ENCODE data around the gene CYCS.

The CYCS gene

DNA sequence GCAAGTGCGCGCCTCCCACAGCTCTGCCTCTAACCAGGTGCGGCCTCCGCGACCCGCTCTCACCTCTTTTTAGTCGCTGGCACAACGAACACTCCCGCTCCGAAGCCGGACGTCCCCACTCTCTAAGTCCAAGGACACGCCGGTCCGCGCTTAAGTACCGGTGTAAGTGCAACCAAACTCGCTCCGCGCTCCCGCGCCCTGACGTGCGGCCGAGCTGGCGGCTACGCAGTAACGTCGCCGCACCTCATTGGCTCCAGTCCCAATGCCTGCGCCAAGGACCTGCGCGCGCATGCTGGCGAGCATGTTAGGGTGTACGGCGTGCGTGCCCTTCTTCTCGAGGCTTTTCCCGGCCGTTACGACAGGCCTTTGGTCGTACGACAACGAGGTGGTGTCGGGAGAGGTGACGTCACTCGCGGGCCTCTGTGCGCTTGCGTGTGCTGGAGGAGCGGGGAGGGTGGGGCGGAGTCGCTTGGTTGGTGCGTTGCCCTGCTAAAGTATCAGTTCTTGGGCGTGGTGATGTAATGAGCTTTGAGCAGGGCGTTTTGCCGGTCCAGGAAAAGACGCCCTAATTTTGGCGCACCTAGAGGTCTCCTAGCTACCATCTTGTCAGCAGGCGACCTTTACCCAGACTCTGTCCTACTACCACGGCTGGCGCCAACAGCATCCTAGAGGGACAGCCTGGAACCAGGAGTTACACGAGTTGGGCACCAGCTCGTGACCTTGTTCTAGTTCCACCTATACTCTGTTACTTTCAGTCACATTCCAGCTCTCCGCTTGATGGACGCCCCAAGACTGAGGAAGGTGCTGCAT lies at the start of gene CYCS:
CYCS (minus strand) TSS at position 124 of the 810 bp plus-strand sequence. CDS start 1,141 bp downstream, outside the sequence.
- DNase-seq = peak; percentile 100

DNA sequence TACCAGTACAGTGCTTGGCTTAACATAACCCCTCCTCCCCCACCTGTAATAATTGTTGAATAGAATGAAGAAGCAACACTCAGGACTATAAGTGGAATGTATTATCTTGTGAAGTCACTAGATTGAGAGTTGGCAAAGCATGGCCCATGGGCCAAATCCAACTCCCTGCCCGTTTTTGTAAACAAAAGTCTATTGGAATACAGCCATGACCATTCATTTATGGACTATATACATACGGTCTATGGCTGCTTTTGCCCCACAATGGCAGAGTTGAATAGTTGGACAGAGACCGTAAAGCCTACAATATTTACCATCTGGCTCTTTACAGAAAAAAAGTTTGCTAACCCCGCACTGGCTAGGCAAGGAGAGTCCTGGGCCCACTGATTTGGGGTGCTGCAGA lies 48.1 kb upstream of the CYCS start:
- DNase-seq = no peak

DNA sequence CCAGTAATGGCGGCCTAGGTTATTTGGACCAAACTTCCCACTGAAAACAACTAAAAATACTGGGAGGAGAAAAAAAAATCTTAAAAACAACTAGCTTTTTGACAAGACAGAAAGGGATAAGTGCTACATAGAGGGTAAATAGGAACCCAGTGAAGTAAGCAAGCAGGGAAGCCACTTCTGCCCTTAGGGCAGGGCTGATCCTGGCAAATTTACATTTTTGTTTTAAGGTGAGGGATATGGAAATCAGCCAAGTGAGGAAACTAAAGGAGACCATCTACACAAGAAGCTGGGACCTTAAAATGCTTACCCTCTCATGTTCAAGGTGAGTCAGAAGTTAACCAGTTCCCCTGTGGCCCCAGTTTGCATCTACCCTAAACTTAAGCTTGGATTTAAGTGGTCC lies 46.5 kb upstream of the CYCS start:
- no peak for DNase-seq

DNA sequence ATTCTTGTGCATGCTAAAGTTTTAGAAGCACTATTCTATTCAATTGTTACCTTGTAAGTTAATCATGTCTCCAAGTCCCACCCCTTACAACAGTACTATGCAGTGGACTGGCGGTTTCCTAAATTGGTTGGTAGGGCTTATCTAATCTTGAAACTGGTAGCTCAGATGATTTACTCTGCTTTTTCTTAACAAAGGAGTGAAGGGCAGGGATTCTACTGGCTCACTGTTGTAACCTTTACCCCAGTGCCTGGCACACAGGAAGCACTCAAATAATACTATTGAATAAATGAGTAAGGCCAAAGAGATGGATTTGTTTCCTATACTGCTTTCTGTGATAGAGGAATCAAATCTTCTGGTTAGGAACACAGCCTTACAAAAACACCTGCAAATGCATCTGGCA lies 46.0 kb upstream of the CYCS start:
- DNase-seq = no peak

DNA sequence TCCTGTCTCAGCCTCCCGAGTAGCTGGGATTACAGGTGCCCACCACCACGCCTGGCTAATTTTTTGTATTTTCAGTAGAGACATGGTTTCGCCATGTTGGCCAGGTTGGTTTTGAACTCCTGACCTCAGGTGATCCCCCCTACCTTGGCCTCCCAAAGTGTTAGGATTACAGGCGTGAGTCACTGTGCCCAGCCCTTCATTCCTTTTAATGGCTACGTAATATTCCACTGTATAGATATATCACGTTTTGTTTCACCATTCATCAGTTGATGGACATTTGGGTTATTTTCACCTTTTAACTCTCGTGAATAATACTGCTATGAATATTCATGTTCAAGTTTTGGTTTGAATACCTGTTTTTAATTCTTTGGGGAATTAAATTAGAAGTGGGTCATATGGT lies 44.6 kb upstream of the CYCS start:
- DNase-seq = no peak

DNA sequence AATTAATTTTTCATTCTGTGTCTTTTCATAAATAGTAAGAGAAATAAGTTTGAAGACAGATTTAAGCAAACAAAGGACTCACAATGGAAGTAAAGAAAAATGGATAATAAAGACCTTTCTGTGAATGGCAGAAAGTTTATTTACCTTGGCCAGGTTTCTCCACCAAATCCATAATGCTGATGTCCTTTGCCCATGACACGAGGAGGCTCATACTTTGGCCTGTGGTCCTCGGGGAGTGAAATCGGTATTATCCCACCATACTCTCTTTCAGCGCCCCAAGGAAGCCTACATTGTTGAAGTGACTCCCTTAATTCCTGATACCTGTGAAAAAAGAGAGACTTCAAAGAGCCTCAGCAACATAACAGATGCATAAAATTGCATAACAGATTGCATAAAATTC lies 43.1 kb upstream of the CYCS start:
- no peak for DNase-seq

DNA sequence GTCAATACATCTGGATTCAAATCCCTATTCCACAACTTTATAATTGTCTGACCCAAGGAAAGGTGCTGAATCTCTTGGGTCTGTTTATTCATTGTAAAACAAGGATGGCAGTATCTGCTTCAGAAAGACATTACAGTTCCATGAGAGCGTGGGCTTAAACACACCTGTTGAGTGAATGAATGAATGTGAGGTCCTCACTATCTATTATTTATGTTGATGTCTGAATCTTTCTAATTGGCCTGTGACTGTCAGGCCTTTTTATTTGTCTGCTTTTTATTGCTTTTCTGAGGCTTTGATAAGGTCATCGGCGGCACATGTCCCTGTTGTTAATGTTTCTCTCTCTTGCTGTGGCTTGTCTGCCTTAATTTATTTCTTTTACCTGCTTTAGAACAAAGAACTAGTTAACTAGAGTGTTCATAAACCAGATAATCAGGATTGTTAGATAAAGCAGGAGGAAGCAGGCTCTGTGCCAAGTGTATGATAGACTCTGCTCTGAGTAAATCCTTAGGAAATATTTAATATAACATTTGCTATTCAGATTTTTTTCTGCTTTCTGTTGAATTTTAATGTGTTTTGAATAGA lies 42.3 kb upstream of the CYCS start:
- DNase-seq = no peak

DNA sequence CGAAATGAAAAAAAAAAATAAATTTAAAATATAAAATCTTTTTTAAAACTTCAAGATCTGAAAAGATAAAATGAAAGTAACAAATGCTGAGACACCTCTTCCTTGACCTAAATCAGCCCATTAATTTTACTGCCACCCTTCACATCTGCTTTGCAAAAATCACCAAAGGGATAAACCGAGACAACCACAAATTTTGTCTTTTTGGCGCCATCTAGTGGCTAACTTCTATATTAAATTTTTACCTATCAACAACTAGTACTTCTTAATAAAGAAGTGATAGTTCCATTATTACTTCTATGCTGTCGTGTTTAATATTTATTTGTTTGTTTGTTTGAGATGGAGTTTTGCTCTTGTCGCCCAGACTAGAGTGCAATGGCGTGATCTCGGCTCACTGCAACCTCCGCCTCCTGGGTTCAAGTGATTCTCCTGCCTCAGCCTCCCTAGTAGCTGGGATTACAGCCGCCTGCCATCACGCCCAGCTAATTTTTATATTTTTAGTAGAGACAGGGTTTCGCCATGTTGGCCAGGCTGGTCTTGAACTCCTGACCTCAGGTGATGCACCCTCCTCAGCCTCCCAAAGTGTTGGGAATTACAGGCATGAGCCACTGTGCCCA lies 35.0 kb upstream of the CYCS start:
- peak; percentile 75 for DNase-seq

DNA sequence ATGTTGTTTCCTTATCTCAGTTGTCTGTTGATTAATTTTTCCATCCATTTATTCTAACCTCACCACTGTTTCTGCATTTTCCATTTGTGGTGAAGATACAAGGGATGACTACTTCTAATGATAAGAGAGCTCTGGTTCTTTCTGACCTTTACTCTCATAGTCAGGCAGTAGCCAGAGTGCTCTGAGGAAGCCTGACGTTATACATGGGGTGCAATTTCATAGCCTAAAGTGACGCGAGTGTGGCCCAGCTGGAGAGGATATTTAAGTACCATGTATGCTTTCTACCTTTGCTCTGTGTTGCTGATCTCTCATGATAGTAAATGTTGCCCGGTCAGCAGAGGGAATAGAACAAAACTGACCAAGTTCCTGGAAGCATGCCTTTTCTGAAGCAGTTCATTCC lies 33.9 kb upstream of the CYCS start:
- no peak for DNase-seq

DNA sequence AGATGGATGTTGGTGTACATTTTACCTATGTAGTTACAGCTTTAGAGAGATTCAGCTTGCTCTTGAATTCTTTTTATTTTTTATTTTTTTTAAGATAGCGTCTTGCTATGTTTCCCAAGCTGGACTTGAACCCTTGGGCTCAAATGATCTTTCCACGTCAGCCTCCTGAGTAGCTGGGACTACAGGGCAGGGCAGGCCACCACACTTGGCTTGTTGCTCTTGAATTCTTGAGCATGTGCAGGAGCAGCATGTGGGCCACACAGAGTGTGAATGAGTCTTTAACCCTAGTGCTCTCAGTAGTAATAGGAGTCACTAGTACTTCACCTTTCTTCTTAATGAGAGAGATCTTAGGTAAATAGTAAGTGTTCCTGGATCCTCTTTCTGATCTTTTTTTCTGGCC lies 26.7 kb upstream of the CYCS start:
- DNase-seq = no peak

DNA sequence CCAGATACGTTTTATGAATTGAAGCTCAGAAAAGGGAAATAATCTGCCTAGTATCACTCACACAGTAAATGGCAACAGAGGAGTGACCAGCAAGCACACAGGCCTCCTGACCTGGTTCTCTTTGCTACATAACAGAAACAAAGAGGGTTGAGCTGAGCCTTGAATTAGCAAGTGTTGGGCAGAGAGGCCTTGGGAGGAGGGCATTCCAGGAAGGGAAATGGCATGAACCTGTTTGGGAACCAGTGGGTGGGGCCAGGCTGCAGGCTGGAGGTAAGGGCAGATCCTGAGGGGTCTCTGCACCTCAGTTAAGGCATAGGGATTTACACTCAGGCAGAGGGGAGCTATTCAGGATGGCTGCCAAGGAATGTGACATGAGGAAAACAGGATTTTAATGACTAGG lies 24.8 kb upstream of the CYCS start:
- DNase-seq = no peak

DNA sequence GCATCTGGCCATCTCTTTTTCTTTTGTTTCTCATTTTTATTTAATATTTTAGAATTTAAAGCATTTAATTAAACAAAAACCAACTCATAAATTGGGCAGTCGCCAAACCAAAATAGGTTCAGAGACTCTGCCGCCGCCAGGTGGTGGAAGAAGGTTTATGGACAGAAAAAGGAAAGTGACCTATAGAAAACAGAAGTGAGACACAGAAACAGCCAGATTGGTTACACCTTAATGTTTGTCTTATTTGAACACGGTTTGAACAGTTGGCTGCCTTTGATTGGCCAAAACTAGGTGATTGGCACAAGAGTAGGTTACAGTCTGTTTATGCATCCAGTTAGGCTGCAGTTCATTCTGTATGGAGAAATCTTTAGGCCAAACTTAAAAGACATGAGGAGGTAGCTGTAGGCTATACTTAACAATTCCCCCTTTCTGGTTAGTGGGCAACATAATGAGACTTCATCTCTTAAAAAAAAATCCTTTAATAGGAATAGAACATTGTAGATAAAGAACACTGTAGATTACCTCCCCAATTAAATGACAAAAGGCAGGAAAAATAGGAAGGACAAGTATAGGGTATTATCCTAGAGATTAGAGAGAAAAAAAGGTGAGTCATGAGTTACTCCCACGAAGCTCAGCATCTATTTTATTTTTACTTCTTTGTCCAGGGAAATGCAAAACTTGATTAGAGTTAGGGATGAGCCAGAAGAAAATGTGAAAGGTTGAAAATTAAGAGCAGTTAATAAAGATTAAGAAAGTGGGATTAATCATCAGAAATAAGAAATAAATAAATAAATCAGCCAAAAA lies 23.9 kb upstream of the CYCS start:
- DNase-seq = no peak

DNA sequence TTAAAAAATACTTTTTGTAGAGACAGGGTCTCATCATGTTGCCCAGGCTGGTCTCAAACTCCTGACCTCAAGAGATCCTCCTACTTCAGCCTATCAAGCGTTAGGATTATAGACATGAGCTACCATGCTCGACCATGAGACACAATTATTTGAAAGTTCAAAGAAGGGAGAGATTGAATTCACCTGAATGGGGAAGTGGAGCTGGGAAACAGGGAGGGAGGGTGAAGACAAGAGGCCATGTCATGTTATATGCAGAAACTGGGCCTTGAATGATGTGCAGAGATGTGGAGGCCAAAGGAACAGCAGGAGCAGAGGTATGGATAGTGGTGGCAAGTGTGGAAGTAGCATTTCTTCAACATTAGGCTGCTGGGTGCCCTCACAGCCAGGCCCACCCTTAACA lies 18.7 kb upstream of the CYCS start:
- DNase-seq = no peak

DNA sequence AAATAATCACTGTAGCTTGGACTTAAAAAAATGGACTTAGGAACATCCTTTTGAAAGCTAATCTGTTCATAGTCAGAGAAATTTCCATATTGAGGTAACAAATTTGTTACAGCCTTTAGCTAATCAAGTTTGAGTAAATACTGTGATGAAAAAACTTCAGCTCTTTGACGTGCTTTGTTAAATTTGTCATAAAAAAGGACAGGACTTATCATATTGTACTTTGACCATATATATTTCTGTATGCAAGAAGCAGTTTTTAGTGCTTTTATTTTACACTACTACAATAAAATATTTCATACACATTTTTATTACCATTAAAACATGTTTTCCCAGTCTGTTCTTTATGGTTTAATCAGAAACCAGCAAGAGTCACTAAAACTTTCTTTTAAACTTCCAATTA lies 14.5 kb upstream of the CYCS start:
- no peak for DNase-seq

DNA sequence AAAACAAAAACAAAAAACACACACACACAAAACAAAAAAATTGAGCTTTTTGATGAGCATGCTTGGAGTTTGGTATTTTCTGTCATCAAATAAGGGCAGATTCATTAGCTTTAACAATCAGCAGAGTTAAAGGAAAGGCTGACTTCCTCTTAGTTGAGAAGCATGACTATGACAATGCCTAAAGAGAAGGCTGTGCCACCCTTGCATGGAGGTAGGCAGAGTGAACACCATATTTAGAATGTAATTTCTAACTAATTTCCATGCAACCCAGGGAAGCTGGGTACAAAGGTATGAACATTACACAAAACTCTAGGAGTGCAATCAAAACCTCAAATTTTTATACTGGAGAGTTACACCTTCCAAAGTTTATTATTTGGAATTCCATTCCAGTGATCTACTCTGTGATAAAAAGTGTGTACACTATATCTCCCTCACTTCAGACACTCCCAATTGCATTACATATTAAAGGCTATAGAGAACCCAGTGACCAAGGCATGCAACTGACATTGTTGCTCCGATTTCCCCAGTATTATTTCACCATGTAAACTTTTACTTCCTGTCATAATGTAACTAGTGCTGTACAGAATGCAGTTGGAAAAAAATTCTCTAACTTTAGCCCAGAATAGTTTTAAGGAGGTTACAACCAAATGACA lies 9.4 kb upstream of the CYCS start:
- no peak for DNase-seq

DNA sequence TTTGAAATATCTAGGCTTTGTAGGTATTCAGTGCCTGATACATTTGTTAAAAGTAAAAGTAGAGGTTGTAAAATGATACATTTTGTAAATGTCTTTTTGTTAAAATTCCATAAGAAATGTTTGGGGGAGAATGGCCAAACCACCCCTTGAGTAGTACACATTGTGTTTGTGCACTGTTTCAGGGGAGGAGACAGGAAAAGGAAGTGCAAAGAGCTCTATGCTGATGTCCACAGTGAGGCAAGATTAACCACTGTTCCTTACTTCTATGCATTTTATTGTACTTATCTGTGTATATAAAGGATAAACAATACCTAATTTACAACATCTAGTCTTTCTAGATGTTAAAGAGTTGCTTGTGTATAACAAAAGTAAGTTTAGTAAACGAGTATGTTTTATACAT lies 7.4 kb upstream of the CYCS start:
- no peak for DNase-seq

DNA sequence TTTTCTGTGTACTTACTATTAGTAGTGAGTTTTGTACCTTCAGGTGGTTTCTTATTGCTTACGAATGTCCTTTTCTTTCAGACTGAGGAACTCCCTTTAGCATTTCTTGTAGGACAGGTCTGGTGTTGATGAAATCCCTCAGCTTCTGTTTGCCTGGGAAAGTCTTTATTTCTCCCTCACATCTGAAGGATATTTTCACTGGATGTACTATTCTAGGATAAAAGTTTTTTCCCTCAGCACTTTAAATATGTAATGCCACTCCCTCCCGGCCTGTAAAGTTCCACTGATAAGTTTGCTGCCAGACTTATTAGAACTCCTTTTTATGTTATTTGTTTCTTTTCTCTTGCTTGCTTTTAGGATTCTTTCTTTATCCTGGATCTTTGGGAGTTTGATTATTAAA lies 1.7 kb upstream of the CYCS start:
- no peak for DNase-seq

DNA sequence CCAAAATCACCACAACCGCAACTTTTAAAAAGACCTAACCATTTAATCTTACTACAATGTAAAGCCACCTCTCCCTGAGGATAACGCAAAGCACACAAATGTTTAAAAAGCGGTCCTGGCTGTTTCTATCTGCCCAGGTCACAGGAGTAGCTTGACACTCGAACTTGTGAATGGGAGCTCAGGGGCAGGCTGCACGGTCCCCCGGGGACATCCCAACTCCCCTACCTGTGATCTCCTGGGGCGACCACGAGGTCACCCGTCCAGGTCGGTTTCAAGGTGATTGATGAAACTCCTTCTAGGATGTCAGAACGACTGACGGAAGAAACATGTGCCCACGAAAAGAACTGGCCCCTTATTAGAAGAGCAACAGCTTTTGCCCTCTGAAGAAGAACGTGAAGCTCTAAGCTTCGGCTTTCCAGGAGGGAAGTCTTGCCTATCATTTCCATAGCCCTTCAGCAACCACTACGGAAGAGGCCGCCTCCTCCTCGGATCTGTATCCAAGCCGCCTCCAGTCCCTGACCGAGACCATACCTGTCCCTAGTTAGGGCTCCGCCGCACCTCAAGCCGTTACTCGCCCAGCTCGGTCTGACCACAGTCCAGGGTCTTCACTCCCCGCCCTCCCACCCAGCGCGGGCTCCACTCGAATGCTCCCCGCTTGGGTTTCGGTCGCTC lies 459 bp downstream of the CYCS start:
- no peak for DNase-seq

DNA sequence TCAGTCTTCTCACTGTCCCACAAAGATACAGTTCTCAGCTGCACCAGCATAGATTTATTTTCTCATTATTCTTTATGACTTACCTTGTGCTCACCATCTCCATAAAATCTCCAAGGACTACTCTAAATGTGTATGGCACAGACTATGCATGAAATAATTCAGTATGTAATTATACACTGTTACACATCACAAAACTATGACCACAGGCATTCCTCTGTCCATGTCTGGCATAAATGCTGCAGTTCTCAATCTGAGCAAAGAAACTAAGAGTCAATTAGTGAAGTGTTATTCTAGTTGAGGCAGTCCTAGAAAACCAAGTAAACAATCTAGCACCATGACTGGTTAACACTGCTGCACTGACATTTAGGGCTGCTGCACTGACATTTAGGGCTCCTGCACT lies 2.7 kb downstream of the CYCS start:
- DNase-seq = no peak

DNA sequence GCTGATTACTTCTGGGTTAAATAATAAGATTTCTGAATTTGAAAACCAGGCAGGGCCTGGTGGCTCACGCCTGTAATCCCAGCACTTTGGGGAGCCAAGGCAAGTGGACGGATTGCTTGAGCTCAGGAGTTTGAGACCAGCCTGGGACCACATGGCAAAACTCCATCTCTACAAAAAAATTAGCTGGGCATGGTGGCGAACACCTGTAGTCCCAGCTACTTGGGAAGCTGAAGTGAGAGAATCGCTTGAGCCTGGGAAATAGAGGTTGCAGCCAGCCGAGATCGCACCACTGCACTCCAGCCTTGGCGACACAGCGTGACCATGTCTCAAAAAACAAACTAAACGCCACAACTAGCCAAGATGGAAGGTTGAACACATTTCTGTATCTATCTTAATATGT lies 3.5 kb downstream of the CYCS start:
- no peak for DNase-seq

DNA sequence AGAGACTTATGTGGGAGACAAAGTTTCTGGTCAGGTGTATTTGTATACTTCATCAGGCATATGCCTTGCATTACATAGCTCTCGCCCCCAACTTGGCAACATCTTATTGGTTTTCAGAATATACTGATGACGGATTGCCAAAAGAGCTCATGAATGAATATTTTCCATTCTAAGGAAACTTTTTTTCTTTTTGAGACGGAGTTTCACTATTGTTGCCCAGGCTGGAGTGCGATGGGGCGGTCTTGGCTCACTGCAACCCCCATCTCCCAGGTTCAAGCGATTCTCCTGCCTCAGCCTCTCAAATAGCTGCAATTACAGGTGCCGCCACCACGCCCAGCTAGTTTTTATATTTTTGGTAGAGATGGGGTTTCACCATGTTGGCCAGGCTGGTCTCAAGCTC lies 6.0 kb downstream of the CYCS start:
- DNase-seq = no peak

DNA sequence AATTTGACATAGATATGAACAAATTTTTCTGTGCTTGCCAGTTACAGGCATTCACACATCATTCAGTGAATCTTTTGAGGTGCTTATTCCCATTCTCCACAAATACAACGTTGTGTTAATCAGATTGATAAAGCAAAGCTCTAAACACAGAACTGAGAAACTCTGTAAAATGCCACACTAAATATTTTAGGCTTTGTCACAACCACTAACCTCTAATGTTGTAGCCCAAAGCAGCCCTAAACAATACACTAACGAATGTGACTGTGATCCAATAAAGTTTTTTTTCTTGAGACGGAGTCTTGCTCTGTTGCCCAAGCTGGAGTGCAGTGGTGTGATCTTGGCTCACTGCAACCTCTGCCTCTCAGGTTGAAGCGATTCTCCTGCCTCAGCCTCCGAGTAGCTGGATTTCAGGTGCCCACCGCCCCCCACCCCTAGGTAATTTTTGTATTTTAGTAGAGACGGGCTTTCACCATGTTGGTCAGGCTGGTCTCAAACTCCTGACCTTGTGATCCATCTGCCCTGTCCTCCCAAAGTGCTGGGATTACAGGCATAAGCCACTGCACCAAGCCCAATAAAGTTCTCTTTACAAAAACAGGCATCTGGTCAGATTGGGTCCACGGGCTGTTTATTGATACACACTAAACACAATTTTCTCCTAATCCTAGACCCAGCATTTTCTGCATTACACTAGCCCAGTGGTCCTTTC lies 6.9 kb downstream of the CYCS start:
- DNase-seq = no peak
